ENCODE data around the gene ZNF726.

DNA sequence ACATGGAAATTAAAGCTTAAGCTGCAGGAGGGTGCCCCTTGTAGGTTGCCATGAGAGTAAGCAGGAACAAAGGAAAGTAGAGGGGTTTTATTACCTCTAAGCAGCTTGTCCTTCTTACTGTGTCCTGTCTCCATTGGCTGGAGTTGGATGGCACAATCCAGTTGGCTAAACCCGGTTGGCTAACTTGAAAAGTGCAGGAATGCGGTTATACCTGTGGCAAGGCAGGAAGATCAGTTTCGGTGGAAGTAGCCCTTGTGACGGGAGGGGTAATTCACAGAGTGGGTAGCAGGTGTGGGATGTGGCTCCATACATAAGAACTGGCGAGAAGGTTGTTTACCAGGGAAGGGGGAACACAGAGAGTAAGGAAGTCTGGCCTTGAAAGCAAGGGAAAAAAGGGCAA lies 3.2 kb downstream of the ZNF726 start:
- TF ChIP-seq, protein P1, sequence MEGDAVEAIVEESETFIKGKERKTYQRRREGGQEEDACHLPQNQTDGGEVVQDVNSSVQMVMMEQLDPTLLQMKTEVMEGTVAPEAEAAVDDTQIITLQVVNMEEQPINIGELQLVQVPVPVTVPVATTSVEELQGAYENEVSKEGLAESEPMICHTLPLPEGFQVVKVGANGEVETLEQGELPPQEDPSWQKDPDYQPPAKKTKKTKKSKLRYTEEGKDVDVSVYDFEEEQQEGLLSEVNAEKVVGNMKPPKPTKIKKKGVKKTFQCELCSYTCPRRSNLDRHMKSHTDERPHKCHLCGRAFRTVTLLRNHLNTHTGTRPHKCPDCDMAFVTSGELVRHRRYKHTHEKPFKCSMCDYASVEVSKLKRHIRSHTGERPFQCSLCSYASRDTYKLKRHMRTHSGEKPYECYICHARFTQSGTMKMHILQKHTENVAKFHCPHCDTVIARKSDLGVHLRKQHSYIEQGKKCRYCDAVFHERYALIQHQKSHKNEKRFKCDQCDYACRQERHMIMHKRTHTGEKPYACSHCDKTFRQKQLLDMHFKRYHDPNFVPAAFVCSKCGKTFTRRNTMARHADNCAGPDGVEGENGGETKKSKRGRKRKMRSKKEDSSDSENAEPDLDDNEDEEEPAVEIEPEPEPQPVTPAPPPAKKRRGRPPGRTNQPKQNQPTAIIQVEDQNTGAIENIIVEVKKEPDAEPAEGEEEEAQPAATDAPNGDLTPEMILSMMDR (IDR thresholded peaks at IDR 0.05; ENCODE audit: low read depth, low read length): no peak
- TF ChIP-seq POLR2A (IDR thresholded peaks at IDR 0.05; ENCODE audit: extremely low read depth, insufficient read length) (no peak), MYC (IDR thresholded peaks at IDR 0.05; ENCODE audit: low read depth, low read length) (no peak)
- TF ChIP-seq, protein P2, sequence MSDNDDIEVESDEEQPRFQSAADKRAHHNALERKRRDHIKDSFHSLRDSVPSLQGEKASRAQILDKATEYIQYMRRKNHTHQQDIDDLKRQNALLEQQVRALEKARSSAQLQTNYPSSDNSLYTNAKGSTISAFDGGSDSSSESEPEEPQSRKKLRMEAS (IDR thresholded peaks at IDR 0.05; ENCODE audit: low read depth, low read length): no peak

All from NB4 (cell line).